BE2C (cell line): ENCODE results near the gene EPHB2.
"Not testable (repeated sequence)": the region's sequence is repeated elsewhere in the genome, so short reads cannot be mapped to it uniquely, and the experiment has no call there.

ENCODE experiments used
- DNase-seq: peaks from one replicate; pipeline ENCODE4 v3.0.0-alpha.2; 2020
- H3K27me3 ChIP-seq: fragments of 250-450 bp; sonication (Bioruptor Pico); 2 replicates; pipeline ENCODE4 v1.5.1; 2020; ENCODE audit warnings: mild to moderate bottlenecking
- H3K36me3 ChIP-seq: fragments of 250-450 bp; sonication (Bioruptor Pico); 2 replicates; pipeline ENCODE4 v1.5.1; 2020; ENCODE audit warnings: mild to moderate bottlenecking
- H3K4me1 ChIP-seq: fragments of 250-450 bp; sonication (Bioruptor Pico); 2 replicates; pipeline ENCODE4 v1.5.1; 2020
- H3K4me3 ChIP-seq: 2 replicates; pipeline ENCODE4 v1.5.1; 2011; ENCODE audit warnings: low read depth, low read length
- H3K9me3 ChIP-seq: fragments of 250-450 bp; sonication (Bioruptor Pico); 2 replicates; pipeline ENCODE4 v1.5.1; 2020
- TF ChIP-seq, protein P1 (sequence below): IDR thresholded peaks from 2 replicates; pipeline ENCODE4 v1.5.1; 2012; ENCODE audit warnings: mild to moderate bottlenecking, low read depth, low read length

The EPHB2 gene

DNA sequence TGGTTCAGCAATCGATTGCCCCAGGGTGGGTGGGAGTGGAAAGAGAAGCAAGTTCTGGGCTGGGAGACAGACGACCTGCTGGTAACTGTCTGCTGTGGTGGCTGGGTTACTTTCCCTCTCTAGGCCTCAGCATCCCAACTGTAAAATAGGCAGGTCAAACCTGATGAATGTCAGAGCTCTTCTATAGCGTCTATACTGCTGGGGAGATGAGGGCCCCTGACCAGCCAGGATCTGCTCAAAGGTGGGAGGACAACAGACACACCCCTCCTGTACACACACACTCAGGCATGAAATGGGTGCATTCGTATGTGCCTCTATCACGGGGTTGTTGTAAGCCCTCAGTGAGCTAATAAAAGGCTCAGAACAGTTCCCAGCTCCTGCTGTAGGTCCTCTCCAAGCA, 12.7 kb upstream of the EPHB2 start:
- Histone ChIP-seq H3K27me3 (no peaks in the 10 kb centered on the region), H3K4me3 (no peak overlapping the region), H3K9me3 (no peaks in the 10 kb centered on the region), H3K4me1 (no peaks in the 10 kb centered on the region), H3K36me3 (no peaks in the 10 kb centered on the region)
- TF ChIP-seq, protein P1, sequence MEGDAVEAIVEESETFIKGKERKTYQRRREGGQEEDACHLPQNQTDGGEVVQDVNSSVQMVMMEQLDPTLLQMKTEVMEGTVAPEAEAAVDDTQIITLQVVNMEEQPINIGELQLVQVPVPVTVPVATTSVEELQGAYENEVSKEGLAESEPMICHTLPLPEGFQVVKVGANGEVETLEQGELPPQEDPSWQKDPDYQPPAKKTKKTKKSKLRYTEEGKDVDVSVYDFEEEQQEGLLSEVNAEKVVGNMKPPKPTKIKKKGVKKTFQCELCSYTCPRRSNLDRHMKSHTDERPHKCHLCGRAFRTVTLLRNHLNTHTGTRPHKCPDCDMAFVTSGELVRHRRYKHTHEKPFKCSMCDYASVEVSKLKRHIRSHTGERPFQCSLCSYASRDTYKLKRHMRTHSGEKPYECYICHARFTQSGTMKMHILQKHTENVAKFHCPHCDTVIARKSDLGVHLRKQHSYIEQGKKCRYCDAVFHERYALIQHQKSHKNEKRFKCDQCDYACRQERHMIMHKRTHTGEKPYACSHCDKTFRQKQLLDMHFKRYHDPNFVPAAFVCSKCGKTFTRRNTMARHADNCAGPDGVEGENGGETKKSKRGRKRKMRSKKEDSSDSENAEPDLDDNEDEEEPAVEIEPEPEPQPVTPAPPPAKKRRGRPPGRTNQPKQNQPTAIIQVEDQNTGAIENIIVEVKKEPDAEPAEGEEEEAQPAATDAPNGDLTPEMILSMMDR, result no peak
- DNase-seq, result no peak

DNA sequence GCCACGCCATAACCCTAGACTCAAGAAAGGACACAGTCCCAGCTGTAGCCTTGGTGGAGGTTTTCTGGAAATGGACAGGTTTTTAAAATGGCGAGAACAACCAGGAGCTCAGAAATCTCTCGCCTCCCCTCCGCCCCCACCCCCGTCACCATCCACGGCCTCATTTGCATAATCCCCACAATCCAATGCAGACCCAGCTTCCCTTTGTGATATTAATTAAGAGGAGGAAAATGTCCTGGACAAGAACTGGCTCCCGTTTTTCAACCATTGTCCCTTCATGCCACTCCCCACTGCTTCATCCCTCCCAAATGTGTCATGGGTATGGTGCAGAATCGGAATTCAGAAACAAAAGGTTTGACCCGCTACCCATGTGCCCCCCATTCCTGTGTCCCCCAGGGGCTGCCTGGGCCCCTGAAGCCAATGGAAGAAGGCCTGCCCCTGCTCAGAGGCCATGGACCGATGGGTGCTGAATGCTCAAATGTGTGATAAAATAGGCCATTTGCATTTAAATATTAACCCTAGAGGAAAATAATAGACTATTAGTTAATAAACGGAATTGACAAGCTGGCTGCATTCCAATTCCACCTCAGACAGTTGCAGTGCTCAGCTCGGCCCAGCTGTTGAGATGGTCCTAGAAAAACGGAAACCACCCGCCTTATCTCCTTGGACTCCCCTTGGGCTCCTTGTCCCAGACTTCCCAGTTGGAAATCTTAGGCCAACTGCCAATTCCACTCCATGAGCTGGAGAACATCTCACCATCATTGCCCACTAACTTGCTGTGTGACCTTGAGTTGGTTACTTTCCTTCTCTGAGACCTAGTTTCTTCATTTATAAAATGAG, 10.7 kb upstream of the EPHB2 start:
- no peaks in the 10 kb centered on the region for H3K27me3 ChIP-seq
- H3K9me3 ChIP-seq, result no peaks in the 10 kb centered on the region
- no peaks in the 10 kb centered on the region for H3K4me1 ChIP-seq
- no peaks in the 10 kb centered on the region for H3K36me3 ChIP-seq
- DNase-seq, result no peak
- no peak overlapping the region for H3K4me3 ChIP-seq
- TF ChIP-seq, protein P1, result no peak

DNA sequence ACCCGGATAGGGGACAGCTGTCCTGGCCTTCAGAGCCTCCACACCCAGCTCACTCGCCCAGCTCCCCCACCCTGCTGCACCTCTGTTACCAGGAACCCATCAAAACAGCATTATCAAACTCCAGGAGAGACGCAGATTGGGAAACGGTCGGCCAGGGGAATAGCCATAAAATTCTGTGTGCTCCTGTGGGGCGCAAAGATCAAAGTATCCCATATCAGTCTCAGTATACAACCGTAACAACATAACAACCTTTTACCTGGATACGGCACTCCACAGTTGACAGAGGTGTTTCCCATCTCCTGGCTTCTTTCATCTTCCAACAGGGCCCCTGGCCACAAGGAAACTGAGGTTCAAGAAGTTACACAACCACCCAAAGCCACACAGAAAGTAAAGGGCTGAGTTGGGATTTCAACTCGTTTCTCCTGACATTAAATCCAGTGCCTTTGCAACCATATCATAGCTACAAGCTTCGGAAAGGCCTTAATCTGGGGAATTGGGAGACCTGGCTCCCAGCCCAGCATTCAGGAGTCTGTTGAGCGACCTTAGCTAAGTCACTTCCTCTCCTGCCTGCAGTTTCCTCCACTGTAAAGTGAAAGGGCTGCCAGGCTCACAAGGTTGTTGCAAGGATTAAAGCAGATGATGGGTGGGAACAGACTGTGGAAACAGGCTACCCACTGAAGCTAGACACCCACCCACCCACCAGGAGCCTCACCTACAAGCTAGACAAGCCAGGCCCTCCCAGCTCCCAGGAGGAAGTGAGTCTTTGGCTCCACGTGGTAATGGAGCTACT, 8.1 kb upstream of the EPHB2 start:
- no peak for DNase-seq
- no peak overlapping the region for H3K4me3 ChIP-seq
- no peaks in the 10 kb centered on the region for H3K27me3 ChIP-seq
- H3K36me3 ChIP-seq, result no peaks in the 10 kb centered on the region
- H3K9me3 ChIP-seq, result no peaks in the 10 kb centered on the region
- no peaks in the 10 kb centered on the region for H3K4me1 ChIP-seq
- TF ChIP-seq, protein P1, result no peak

DNA sequence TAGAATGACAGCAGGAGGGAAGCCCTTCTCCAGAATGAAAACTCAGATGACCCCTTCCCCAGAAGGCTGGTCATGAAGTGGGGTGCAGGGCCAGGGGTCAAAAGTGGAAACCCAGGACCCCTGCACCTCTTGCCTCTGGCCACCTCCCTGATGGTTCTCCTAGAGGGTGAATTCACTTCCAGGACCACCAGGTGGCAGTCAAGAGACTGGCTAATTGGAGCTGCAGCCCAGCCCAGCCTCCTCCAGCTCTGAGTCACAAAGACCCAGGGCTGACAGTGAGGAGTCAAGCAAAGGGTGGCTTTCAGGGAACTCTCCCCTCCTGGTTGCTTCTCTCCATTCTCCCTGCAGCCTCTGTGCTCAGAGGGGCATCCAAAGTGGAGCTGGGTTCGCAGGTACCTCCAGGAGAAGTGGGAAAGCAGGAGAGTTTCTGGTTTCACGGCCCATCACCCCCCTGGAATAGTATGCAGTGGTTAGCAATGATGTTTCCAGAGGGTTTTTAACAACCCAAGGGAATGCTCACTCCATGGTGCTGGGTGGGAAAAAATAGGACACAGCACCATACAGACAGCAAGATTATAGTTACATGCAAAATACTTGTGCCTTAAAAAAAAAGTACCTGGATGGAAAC, 6.1 kb upstream of the EPHB2 start:
- no peaks in the 10 kb centered on the region; the same call in 1 of the 2 replicates for H3K4me1 ChIP-seq
- H3K27me3 ChIP-seq, result no peaks in the 10 kb centered on the region
- TF ChIP-seq, protein P1, result peak; percentile 71
- no peaks in the 10 kb centered on the region for H3K9me3 ChIP-seq
- H3K4me3 ChIP-seq, result no peak overlapping the region
- peak; percentile 78 for DNase-seq
- no peaks in the 10 kb centered on the region for H3K36me3 ChIP-seq

DNA sequence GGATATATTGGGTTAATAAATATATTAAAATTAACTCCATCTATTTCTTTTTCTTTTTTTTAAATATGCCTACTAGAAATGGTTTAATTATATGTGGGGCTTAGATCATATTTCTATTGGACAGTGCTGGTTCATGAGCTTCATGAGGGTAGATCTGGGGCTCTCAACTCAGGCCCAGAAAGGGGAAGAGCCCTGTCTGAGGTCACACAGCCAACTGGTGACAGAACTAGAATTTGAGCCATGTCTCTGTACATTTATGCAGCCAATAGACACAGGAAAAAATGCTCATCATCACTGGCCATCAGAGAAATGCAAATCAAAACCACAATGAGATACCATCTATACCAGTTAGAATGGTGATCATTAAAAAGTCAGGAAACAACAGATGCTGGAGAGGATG, 5.1 kb upstream of the EPHB2 start:
- TF ChIP-seq, protein P1, result no peak
- H3K27me3 ChIP-seq, result no peaks in the 10 kb centered on the region
- no peak overlapping the region for H3K4me3 ChIP-seq
- no peaks in the 10 kb centered on the region for H3K9me3 ChIP-seq
- no peaks in the 10 kb centered on the region; the same call in 1 of the 2 replicates for H3K4me1 ChIP-seq
- DNase-seq, result no peak
- no peaks in the 10 kb centered on the region for H3K36me3 ChIP-seq

DNA sequence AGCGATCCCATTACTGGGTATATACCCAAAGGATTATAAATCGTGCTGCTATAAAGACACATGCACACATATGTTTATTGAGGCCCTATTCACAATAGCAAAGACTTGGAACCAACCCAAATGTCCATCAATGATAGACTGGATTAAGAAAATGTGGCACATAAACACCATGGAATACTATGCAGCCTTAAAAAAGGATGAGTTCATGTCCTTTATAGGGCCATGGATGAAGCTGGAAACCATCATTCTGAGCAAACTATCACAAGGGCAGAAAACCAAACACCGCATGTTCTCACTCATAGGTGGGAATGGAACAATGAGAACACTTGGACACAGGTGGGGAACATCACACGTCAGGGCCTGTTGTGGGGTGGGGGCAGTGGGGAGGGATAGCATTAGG, 4.5 kb upstream of the EPHB2 start:
- not testable (repeated sequence) for DNase-seq, H3K4me1 ChIP-seq, H3K36me3 ChIP-seq, H3K27me3 ChIP-seq, H3K9me3 ChIP-seq, H3K4me3 ChIP-seq
